ENCODE data around the gene TEAD4. TPM values are rescaled to one million over a fixed set of nuclear protein-coding genes. Genes with fewer than 3 reads are reported as not detected.

The TEAD4 gene
- total RNA-seq, 1 donor from 2014 or later = 26.0 TPM

DNA sequence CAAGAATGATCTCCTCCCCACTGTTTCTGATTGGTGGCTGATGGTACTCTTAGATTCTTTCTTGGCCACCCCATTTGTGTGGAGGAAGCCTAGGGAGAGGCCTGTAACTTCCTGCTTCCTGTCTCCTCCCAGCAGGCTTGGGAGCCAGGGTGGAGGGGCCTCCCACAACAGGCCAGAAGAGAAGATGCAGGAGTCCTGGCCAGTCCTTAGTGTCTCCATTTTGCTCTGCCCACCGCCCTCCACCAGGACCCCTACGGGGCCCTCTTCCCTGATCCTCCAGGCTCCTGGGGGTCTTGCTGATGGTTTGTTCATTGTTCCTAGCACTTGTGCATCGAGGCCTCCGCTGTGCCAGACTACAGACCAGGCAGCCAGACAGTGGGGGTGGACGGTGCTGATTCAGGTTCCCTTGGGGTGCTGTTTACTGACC is 124.7 kb downstream of the TEAD4 start:
- no peak for TF ChIP-seq CTCF (IDR thresholded peaks at IDR 0.05)
- no peak overlapping the region for H3K4me3 Mint-ChIP-seq (ENCODE audit: unreplicated experiment)
- H3K9me3 Mint-ChIP-seq (ENCODE audit: low read depth) = no peaks in the 10 kb centered on the region
- H3K27ac Mint-ChIP-seq (ENCODE audit: unreplicated experiment) = no peak overlapping the region
- no peak for DNase-seq (ENCODE audit: low spot score)
- H3K4me1 Mint-ChIP-seq (ENCODE audit: low read depth) = peaks cover 13% of the 10 kb centered on the region
- peaks cover 3% of the 10 kb centered on the region for H3K36me3 Mint-ChIP-seq (ENCODE audit: low read depth)
- H3K27me3 Mint-ChIP-seq (ENCODE audit: low read depth) = no peaks in the 10 kb centered on the region

- no peak for DNase-seq (ENCODE audit: low spot score)
- H3K4me3 Mint-ChIP-seq (ENCODE audit: unreplicated experiment) = no peak overlapping the region
- H3K27me3 Mint-ChIP-seq (ENCODE audit: low read depth) = no peaks in the 10 kb centered on the region
- no peaks in the 10 kb centered on the region for H3K9me3 Mint-ChIP-seq (ENCODE audit: low read depth)
- H3K27ac Mint-ChIP-seq (ENCODE audit: unreplicated experiment) = no peak overlapping the region
- peaks cover 3% of the 10 kb centered on the region for H3K36me3 Mint-ChIP-seq (ENCODE audit: low read depth)
- H3K4me1 Mint-ChIP-seq (ENCODE audit: low read depth) = peaks cover 13% of the 10 kb centered on the region
- no peak for TF ChIP-seq CTCF (IDR thresholded peaks at IDR 0.05)
Observed at GRCh38 chr12:3084742-3085141, 125.5 kb downstream of the TEAD4 start.

- Mint-ChIP-seq H3K9me3 (ENCODE audit: low read depth) (no peaks in the 10 kb centered on the region), H3K4me1 (ENCODE audit: low read depth) (peaks cover 13% of the 10 kb centered on the region), H3K27ac (ENCODE audit: unreplicated experiment) (no peak overlapping the region), H3K36me3 (ENCODE audit: low read depth) (peaks cover 3% of the 10 kb centered on the region), H3K4me3 (ENCODE audit: unreplicated experiment) (no peak overlapping the region), H3K27me3 (ENCODE audit: low read depth) (no peaks in the 10 kb centered on the region)
- no peak for TF ChIP-seq CTCF (IDR thresholded peaks at IDR 0.05)
- no peak for DNase-seq (ENCODE audit: low spot score)
Observed at GRCh38 chr12:3085341-3086139, 126.3 kb downstream of the TEAD4 start.

GRCh38 chr12:3086211-3086610 is 127.0 kb downstream of the TEAD4 start:
- Mint-ChIP-seq H3K27ac (ENCODE audit: unreplicated experiment) (no peak overlapping the region), H3K4me3 (ENCODE audit: unreplicated experiment) (no peak overlapping the region), H3K27me3 (ENCODE audit: low read depth) (no peaks in the 10 kb centered on the region), H3K4me1 (ENCODE audit: low read depth) (peaks cover 13% of the 10 kb centered on the region), H3K9me3 (ENCODE audit: low read depth) (no peaks in the 10 kb centered on the region), H3K36me3 (ENCODE audit: low read depth) (peaks cover 3% of the 10 kb centered on the region)
- no peak for TF ChIP-seq CTCF (IDR thresholded peaks at IDR 0.05)
- DNase-seq (ENCODE audit: low spot score) = no peak

DNA sequence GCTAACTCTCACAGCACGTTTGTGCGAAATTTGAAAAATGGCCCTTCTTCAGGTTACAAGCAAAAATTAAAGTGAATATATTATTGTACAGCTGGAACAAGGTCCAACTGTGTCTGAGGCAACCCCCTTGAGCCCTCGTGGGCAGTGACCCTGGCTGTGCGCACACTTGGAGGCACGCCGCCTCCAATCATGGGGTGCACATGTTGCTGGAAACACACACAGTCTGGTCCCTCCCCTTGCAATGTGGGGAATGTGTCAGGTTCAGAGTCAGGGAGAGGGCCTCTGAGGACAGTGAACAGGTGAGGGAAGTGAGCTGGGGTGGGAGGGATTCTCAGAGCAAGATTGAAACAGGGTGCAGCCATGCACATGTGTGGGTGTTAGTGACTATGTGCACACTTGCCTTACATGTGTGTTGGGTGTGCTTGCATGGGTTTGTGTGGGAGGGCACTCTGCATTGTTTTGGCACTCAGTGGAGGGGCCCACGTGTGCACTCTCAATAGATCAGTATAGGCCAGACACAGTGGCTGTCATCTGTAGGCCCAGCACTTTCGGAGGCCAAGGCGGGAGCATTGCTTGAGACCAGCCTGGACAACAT is 127.6 kb downstream of the TEAD4 start:
- peaks cover 3% of the 10 kb centered on the region for H3K36me3 Mint-ChIP-seq (ENCODE audit: low read depth)
- no peaks in the 10 kb centered on the region for H3K27me3 Mint-ChIP-seq (ENCODE audit: low read depth)
- no peak for TF ChIP-seq CTCF (IDR thresholded peaks at IDR 0.05)
- no peaks in the 10 kb centered on the region for H3K9me3 Mint-ChIP-seq (ENCODE audit: low read depth)
- no peak for DNase-seq (ENCODE audit: low spot score)
- H3K27ac Mint-ChIP-seq (ENCODE audit: unreplicated experiment) = no peak overlapping the region
- no peak overlapping the region for H3K4me3 Mint-ChIP-seq (ENCODE audit: unreplicated experiment)
- peaks cover 13% of the 10 kb centered on the region for H3K4me1 Mint-ChIP-seq (ENCODE audit: low read depth)

All from chondrocyte (in vitro differentiated cells).